Stimulated activated naive CD8-positive, alpha-beta T cell treated with anti-CD3 and anti-CD28 coated beads, Interleukin-15, amount 100 ng/mL, for 72 hours (primary cell): ENCODE results near the gene CAPN14.

Experiments
- ATAC-seq: fragments of 150-1000 bp; cut with Tn5 transposase; 2 replicates; pipeline ENCODE4 v1.10.0; 2021; ENCODE audit warnings: mild to moderate bottlenecking, moderate library complexity
- DNase-seq, 2 donors: peaks; one replicate each; pipeline ENCODE4 v3.0.0; 2021 to 2022
- H3K27ac Mint-ChIP-seq, 2 donors: one replicate each; pipeline ENCODE4 v1.8.0; 2022; ENCODE audit warnings: mild to moderate bottlenecking in 2 of 2, mixed read lengths in 2 of 2, moderate library complexity in 2 of 2
- H3K27me3 Mint-ChIP-seq: one replicate; pipeline ENCODE4 v1.8.0; 2022; ENCODE audit warnings: mixed read lengths
- H3K4me1 Mint-ChIP-seq: one replicate; pipeline ENCODE4 v1.8.0; 2022; ENCODE audit warnings: mild to moderate bottlenecking, mixed read lengths
- H3K4me3 Mint-ChIP-seq, 2 donors: one replicate each; pipeline ENCODE4 v1.8.0; 2022; ENCODE audit warnings: mild to moderate bottlenecking in 2 of 2, mixed read lengths in 2 of 2, moderate library complexity in 1 of 2
- H3K9me3 Mint-ChIP-seq, 2 donors: one replicate each; pipeline ENCODE4 v1.8.0; 2022; ENCODE audit warnings: mixed read lengths in 2 of 2

CAPN14 gene

GRCh38 chr2:31219131-31219969, 2.0 kb upstream of the CAPN14 start:
- Mint-ChIP-seq H3K27ac (no peak overlapping the region), H3K9me3 (no peaks in the 10 kb centered on the region), H3K4me3 (no peak overlapping the region), H3K27me3 (peaks cover 29% of the 10 kb centered on the region), H3K4me1 (peaks cover 30% of the 10 kb centered on the region)
- ATAC-seq (no peak), DNase-seq (no peak)

- H3K4me3 Mint-ChIP-seq, result no peak overlapping the region
- peak overlapping the region in 1 of 2 donors; percentile 7 for H3K27ac Mint-ChIP-seq
- H3K27me3 Mint-ChIP-seq, result peaks cover 8% of the 10 kb centered on the region
- peaks cover 36% of the 10 kb centered on the region for H3K4me1 Mint-ChIP-seq
- no peaks in the 10 kb centered on the region for H3K9me3 Mint-ChIP-seq
- DNase-seq (no peak), ATAC-seq (peak; percentile 74)
Measured at GRCh38 chr2:31216734-31217133, 581 bp downstream of the CAPN14 start.

GRCh38 chr2:31214444-31214915, 2.8 kb downstream of the CAPN14 start:
- Mint-ChIP-seq H3K27ac (no peak overlapping the region), H3K9me3 (no peaks in the 10 kb centered on the region), H3K4me3 (no peak overlapping the region), H3K27me3 (no peaks in the 10 kb centered on the region), H3K4me1 (peaks cover 32% of the 10 kb centered on the region)
- no peak for DNase-seq
- no peak for ATAC-seq

GRCh38 chr2:31213601-31214443, 3.5 kb downstream of the CAPN14 start:
- Mint-ChIP-seq H3K27me3 (no peaks in the 10 kb centered on the region), H3K27ac (peak overlapping the region in 1 of 2 donors; percentile 5), H3K4me3 (no peak overlapping the region), H3K9me3 (no peaks in the 10 kb centered on the region), H3K4me1 (peaks cover 32% of the 10 kb centered on the region)
- ATAC-seq (no peak), DNase-seq (no peak)

- no peaks in the 10 kb centered on the region for H3K9me3 Mint-ChIP-seq
- ATAC-seq (no peak), DNase-seq (no peak)
- no peak overlapping the region for H3K4me3 Mint-ChIP-seq
- H3K27me3 Mint-ChIP-seq, result no peaks in the 10 kb centered on the region
- peaks cover 29% of the 10 kb centered on the region for H3K4me1 Mint-ChIP-seq
- no peak overlapping the region for H3K27ac Mint-ChIP-seq
Measured at GRCh38 chr2:31212659-31213600, 4.4 kb downstream of the CAPN14 start.

GRCh38 chr2:31208240-31208639, 9.1 kb downstream of the CAPN14 start:
- no peak for DNase-seq
- ATAC-seq, result no peak
- Mint-ChIP-seq H3K27ac (no peak overlapping the region), H3K27me3 (no peaks in the 10 kb centered on the region), H3K4me1 (no peaks in the 10 kb centered on the region), H3K9me3 (no peaks in the 10 kb centered on the region), H3K4me3 (no peak overlapping the region)

- no peak for DNase-seq
- Mint-ChIP-seq H3K4me1 (no peaks in the 10 kb centered on the region), H3K4me3 (no peak overlapping the region), H3K27ac (no peak overlapping the region), H3K9me3 (no peaks in the 10 kb centered on the region), H3K27me3 (no peaks in the 10 kb centered on the region)
- ATAC-seq, result no peak
Measured at GRCh38 chr2:31207790-31208189, 9.5 kb downstream of the CAPN14 start.

- DNase-seq (no peak), ATAC-seq (no peak)
- H3K27me3 Mint-ChIP-seq, result no peaks in the 10 kb centered on the region
- no peak overlapping the region for H3K4me3 Mint-ChIP-seq
- H3K27ac Mint-ChIP-seq, result peak overlapping the region in 1 of 2 donors; percentile 57
- no peaks in the 10 kb centered on the region for H3K4me1 Mint-ChIP-seq
- no peaks in the 10 kb centered on the region for H3K9me3 Mint-ChIP-seq
Measured at GRCh38 chr2:31205613-31206012, 11.7 kb downstream of the CAPN14 start.

- peak overlapping the region in 1 of 2 donors; percentile 57 for H3K27ac Mint-ChIP-seq
Measured at GRCh38 chr2:31205186-31205585, 12.1 kb downstream of the CAPN14 start.

GRCh38 chr2:31204783-31205182, 12.5 kb downstream of the CAPN14 start:
- Mint-ChIP-seq H3K27ac (no peak overlapping the region), H3K4me3 (no peak overlapping the region), H3K27me3 (no peaks in the 10 kb centered on the region), H3K4me1 (no peaks in the 10 kb centered on the region), H3K9me3 (no peaks in the 10 kb centered on the region)
- no peak for DNase-seq
- ATAC-seq, result no peak

More at GRCh38 chr2:31205186-31205585, 12.1 kb downstream of the CAPN14 start:
- Mint-ChIP-seq H3K9me3 (no peaks in the 10 kb centered on the region), H3K27me3 (no peaks in the 10 kb centered on the region), H3K4me1 (no peaks in the 10 kb centered on the region), H3K4me3 (no peak overlapping the region)
- DNase-seq (no peak), ATAC-seq (no peak)

- ATAC-seq (no peak), DNase-seq (no peak)
- Mint-ChIP-seq H3K4me3 (no peak overlapping the region), H3K4me1 (no peaks in the 10 kb centered on the region), H3K27ac (no peak overlapping the region), H3K9me3 (no peaks in the 10 kb centered on the region), H3K27me3 (no peaks in the 10 kb centered on the region)
Measured at GRCh38 chr2:31203916-31204315, 13.4 kb downstream of the CAPN14 start.

GRCh38 chr2:31202833-31203232, 14.5 kb downstream of the CAPN14 start:
- Mint-ChIP-seq H3K4me1 (no peaks in the 10 kb centered on the region), H3K4me3 (no peak overlapping the region), H3K27me3 (no peaks in the 10 kb centered on the region), H3K27ac (no peak overlapping the region), H3K9me3 (no peaks in the 10 kb centered on the region)
- ATAC-seq (no peak), DNase-seq (no peak)

- Mint-ChIP-seq H3K27ac (peak overlapping the region in 1 of 2 donors; percentile 21), H3K4me1 (no peaks in the 10 kb centered on the region), H3K27me3 (no peaks in the 10 kb centered on the region), H3K4me3 (no peak overlapping the region), H3K9me3 (no peaks in the 10 kb centered on the region)
- ATAC-seq (no peak), DNase-seq (no peak)
Measured at GRCh38 chr2:31202041-31202440, 15.3 kb downstream of the CAPN14 start.

GRCh38 chr2:31200972-31201371, 16.3 kb downstream of the CAPN14 start:
- Mint-ChIP-seq H3K27me3 (no peaks in the 10 kb centered on the region), H3K4me3 (no peak overlapping the region), H3K9me3 (no peaks in the 10 kb centered on the region), H3K4me1 (no peaks in the 10 kb centered on the region), H3K27ac (no peak overlapping the region)
- DNase-seq, result no peak
- ATAC-seq, result no peak

GRCh38 chr2:31199206-31199605, 18.1 kb downstream of the CAPN14 start:
- DNase-seq (no peak), ATAC-seq (no peak)
- H3K4me3 Mint-ChIP-seq, result no peak overlapping the region
- H3K9me3 Mint-ChIP-seq, result no peaks in the 10 kb centered on the region
- H3K27me3 Mint-ChIP-seq, result no peaks in the 10 kb centered on the region
- no peak overlapping the region for H3K27ac Mint-ChIP-seq
- H3K4me1 Mint-ChIP-seq, result no peaks in the 10 kb centered on the region
